ENCODE results near the gene FMN2.

GRCh38 chr1:240503558-240503957 lies 411.9 kb downstream of the FMN2 start:
- TF ChIP-seq CTCF (IDR thresholded peaks at IDR 0.05; ENCODE audit: insufficient read depth, low read length) (no peak), REST (IDR thresholded peaks at IDR 0.05; ENCODE audit: insufficient replicate concordance, low read depth) (no peak), POLR2AphosphoS5 (IDR thresholded peaks at IDR 0.05; ENCODE audit: low read depth) (no peak), SPI1 (IDR thresholded peaks at IDR 0.05; ENCODE audit: borderline replicate concordance, low read depth) (no peak)
